Measurements from ENCODE around the gene FADS2.

- TF ChIP-seq POLR2A (IDR thresholded peaks at IDR 0.05), result no peak
- no peak for TF ChIP-seq CTCF (IDR thresholded peaks at IDR 0.05)
Measured at GRCh38 chr11:61851113-61851899, 23.2 kb downstream of the FADS2 start.
